DOHH2 (cell line): Measurements from ENCODE around the gene AIDA.

Source experiments
- H3F3A ChIP-seq: fragments of 200-600 bp; sonication (generic), shearing (Covaris generic); 2 replicates; pipeline ENCODE4 v1.6.0; 2016; ENCODE audit warnings: antibody characterized with exemption, mild to moderate bottlenecking; ENCODE audit not compliant: control insufficient read depth, insufficient read depth
- H3K27ac ChIP-seq: fragments of 200-600 bp; sonication (generic); 2 replicates; pipeline ENCODE4 v1.5.1; 2014; ENCODE audit warnings: low read depth, mild to moderate bottlenecking, low read length, moderate library complexity
- H3K27me3 ChIP-seq: fragments of 200-600 bp; sonication (generic); 2 replicates; pipeline ENCODE4 v1.6.1; 2014; ENCODE audit warnings: mild to moderate bottlenecking, low read length, mixed read lengths; ENCODE audit not compliant: control insufficient read depth
- H3K36me3 ChIP-seq: fragments of 200-600 bp; sonication (generic); 2 replicates; pipeline ENCODE4 v1.6.1; 2014; ENCODE audit warnings: mild to moderate bottlenecking, low read length, moderate library complexity, mixed read lengths; ENCODE audit not compliant: control insufficient read depth
- H3K4me1 ChIP-seq: fragments of 200-600 bp; sonication (generic); 2 replicates; pipeline ENCODE4 v1.6.1; 2014; ENCODE audit warnings: mild to moderate bottlenecking, low read length, mixed read lengths; ENCODE audit not compliant: control insufficient read depth
- H3K4me2 ChIP-seq: fragments of 200-600 bp; sonication (generic); 2 replicates; pipeline ENCODE4 v1.6.0; 2014; ENCODE audit warnings: mild to moderate bottlenecking, low read length, moderate library complexity
- H3K4me3 ChIP-seq: fragments of 200-600 bp; sonication (generic); 2 replicates; pipeline ENCODE4 v1.5.1; 2014; ENCODE audit warnings: mild to moderate bottlenecking, low read length, mixed read lengths
- H3K79me2 ChIP-seq: fragments of 200-600 bp; sonication (generic); 2 replicates; pipeline ENCODE4 v1.6.1; 2014; ENCODE audit warnings: mild to moderate bottlenecking, low read length, mixed read lengths; ENCODE audit not compliant: control insufficient read depth
- H3K9me2 ChIP-seq: fragments of 200-600 bp; sonication (generic); replicated peaks from 2 replicates; pipeline ENCODE4 v1.6.1; 2014; ENCODE audit warnings: mild to moderate bottlenecking, low read length, mixed read lengths; ENCODE audit not compliant: control insufficient read depth
- H3K9me3 ChIP-seq: fragments of 200-600 bp; sonication (generic); 2 replicates; pipeline ENCODE4 v1.6.1; 2014; ENCODE audit warnings: antibody characterized with exemption, low read length, mixed read lengths; ENCODE audit not compliant: control insufficient read depth, insufficient read depth
- H4K20me1 ChIP-seq: fragments of 200-600 bp; sonication (generic); 2 replicates; pipeline ENCODE4 v1.6.0; 2014; ENCODE audit warnings: low read depth, mild to moderate bottlenecking, antibody characterized with exemption, low read length, moderate library complexity; ENCODE audit not compliant: control insufficient read depth, insufficient read depth
- EZH2phosphoT487 ChIP-seq: fragments of 200-600 bp; sonication (generic); IDR thresholded peaks from 2 replicates; pipeline ENCODE4 v1.6.1; 2017; ENCODE audit warnings: borderline replicate concordance, mild to moderate bottlenecking, antibody characterized with exemption, low read length, moderate library complexity, mixed read lengths
- TF ChIP-seq, protein P1 (sequence below): fragments of 200-600 bp; sonication (generic); IDR thresholded peaks from one replicate; pipeline ENCODE4 v1.5.1; 2014; ENCODE audit warnings: antibody characterized with exemption, mild to moderate bottlenecking, low read depth, low read length; ENCODE audit not compliant: poor library complexity, severe bottlenecking

Gene AIDA

DNA sequence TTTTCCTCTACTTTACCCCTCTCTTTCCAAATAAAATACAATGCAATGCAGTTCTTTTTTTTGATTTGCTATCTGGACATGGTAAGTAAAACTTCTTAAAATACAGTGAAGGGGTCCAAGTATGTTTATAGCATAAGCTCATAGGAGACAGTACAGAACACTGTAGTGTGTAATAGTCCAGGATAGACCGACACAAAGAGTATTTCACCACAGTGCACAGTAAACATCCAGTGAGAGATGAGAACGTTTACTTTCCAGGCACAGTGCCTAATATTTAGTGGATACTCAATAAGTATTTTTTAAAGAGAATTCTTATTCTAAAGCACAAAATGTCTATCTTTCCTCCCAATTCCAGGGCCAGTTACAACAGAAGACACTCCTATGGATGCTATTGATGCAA lies 79.5 kb downstream of the AIDA start:
- Histone ChIP-seq H4K20me1 (no peaks in the 10 kb centered on the region), H3K79me2 (no peaks in the 10 kb centered on the region), H3F3A (no peaks in the 10 kb centered on the region), H3K4me3 (no peak overlapping the region), H3K9me3 (no peaks in the 10 kb centered on the region), H3K36me3 (peaks cover 16% of the 10 kb centered on the region), H3K9me2 (no peaks in the 10 kb centered on the region), H3K27ac (no peak overlapping the region), H3K4me1 (no peaks in the 10 kb centered on the region), H3K27me3 (no peaks in the 10 kb centered on the region), H3K4me2 (no peak overlapping the region)
- no peak for TF ChIP-seq EZH2phosphoT487
- TF ChIP-seq, protein P1, sequence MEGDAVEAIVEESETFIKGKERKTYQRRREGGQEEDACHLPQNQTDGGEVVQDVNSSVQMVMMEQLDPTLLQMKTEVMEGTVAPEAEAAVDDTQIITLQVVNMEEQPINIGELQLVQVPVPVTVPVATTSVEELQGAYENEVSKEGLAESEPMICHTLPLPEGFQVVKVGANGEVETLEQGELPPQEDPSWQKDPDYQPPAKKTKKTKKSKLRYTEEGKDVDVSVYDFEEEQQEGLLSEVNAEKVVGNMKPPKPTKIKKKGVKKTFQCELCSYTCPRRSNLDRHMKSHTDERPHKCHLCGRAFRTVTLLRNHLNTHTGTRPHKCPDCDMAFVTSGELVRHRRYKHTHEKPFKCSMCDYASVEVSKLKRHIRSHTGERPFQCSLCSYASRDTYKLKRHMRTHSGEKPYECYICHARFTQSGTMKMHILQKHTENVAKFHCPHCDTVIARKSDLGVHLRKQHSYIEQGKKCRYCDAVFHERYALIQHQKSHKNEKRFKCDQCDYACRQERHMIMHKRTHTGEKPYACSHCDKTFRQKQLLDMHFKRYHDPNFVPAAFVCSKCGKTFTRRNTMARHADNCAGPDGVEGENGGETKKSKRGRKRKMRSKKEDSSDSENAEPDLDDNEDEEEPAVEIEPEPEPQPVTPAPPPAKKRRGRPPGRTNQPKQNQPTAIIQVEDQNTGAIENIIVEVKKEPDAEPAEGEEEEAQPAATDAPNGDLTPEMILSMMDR, result no peak

DNA sequence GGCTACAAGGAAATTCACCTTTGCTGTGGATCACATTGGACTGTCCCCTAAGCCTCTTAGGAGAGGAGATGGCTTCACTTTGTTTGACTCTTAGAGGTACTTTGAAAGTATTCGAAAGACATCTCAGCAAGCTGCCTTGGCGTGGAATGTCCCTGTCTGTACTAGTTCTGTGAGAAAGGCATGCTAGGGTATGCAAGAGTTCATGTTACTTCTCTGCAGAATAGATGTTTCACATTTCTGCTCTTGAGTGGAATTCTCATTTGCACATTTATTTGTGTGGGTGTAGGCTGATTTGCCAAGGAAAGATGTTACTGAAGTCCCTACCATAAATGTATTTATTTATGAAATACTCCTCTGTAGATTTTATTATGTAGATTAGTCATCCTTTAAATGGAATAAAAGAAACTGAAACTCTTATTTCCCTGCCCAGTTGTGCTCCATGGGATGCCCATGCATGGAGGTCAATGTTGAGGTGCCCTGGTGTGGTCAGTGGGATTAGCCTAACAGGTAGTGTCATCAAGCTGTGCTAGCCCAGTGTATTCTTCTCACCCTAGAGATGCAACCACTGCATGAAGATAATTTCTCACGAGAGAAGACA lies 80.6 kb downstream of the AIDA start:
- Histone ChIP-seq H3K9me3 (no peaks in the 10 kb centered on the region), H3K4me1 (no peaks in the 10 kb centered on the region), H4K20me1 (no peaks in the 10 kb centered on the region), H3K4me2 (no peak overlapping the region), H3K27me3 (no peaks in the 10 kb centered on the region), H3K36me3 (peaks cover 18% of the 10 kb centered on the region), H3K79me2 (no peaks in the 10 kb centered on the region), H3F3A (no peaks in the 10 kb centered on the region), H3K9me2 (no peaks in the 10 kb centered on the region), H3K27ac (no peak overlapping the region), H3K4me3 (no peak overlapping the region)
- TF ChIP-seq EZH2phosphoT487, result no peak
- TF ChIP-seq, protein P1, result no peak

DNA sequence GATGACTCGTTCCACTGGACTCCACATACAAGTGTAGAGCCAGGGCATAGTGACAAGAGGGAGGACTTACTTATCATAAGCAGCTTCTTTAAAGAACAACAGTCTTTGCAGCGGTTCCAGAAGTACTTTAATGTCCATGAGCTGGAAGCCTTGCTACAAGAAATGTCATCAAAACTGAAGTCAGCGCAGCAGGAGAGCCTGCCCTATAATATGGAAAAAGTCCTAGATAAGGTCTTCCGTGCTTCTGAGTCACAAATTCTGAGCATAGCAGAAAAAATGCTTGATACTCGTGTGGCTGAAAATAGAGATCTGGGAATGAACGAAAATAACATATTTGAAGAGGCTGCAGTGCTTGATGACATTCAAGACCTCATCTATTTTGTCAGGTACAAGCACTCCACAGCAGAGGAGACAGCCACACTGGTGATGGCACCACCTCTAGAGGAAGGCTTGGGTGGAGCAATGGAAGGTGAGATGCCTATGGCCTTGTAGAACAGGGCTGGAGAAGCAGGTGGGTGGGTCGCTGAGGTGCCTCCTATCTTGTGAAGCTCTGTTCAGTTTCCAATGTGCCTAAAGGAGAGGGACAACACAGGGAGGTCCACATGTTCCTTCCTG lies 82.3 kb downstream of the AIDA start:
- Histone ChIP-seq H3K27me3 (no peaks in the 10 kb centered on the region), H3K79me2 (no peaks in the 10 kb centered on the region), H3K27ac (no peak overlapping the region), H3K4me2 (no peak overlapping the region), H3K9me3 (no peaks in the 10 kb centered on the region), H3K36me3 (peaks cover 17% of the 10 kb centered on the region), H3F3A (no peaks in the 10 kb centered on the region), H4K20me1 (no peaks in the 10 kb centered on the region), H3K9me2 (no peaks in the 10 kb centered on the region), H3K4me1 (no peaks in the 10 kb centered on the region), H3K4me3 (no peak overlapping the region)
- TF ChIP-seq, protein P1, result no peak
- no peak for TF ChIP-seq EZH2phosphoT487
